ENCODE data around the gene RET. TPM values are rescaled to one million over a fixed set of nuclear protein-coding genes. Genes with fewer than 3 reads are reported as not detected.

The RET gene
- total and polyA plus RNA-seq, 2 donors from 2014 or later, result 1.1 to 3.1 TPM

DNA sequence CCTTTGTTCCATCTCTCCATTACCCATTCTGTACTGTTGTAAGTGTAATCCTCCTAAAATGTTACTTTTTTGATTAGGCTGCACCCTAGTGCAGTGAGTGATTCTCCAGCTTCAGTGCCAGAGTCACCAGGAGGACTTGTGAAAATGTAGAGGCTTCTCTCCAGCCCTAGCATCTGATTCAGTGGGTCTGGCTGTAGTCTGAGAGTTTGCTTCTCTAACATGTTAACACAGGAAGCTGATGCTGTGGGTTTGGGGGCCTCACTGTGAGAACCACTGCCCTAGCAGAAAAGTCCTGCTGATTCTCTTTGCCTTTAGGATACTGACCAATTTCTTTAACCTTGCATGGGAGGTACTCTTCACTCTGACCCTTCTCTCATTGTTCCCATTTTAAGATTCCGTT lies 85.7 kb downstream of the RET start:
- no peak for FAIRE-seq
- no peaks in the 10 kb centered on the region for H3K27me3 ChIP-seq (ENCODE audit: control insufficient read depth, insufficient read depth, low read length)
- peaks cover 0 to 3% (median 0%) of the 10 kb centered on the region in 3 donors for H3K4me1 ChIP-seq (ENCODE audit: control insufficient read depth in 2 of 3, insufficient read depth in 2 of 3, low read depth in 1 of 3, low read length in 3 of 3)
- H3K4me3 ChIP-seq (ENCODE audit: low read length in 3 of 3), result no peak overlapping the region
- intact Hi-C loops (cut with DNase I), result no loop called here
- TF ChIP-seq, protein P1, sequence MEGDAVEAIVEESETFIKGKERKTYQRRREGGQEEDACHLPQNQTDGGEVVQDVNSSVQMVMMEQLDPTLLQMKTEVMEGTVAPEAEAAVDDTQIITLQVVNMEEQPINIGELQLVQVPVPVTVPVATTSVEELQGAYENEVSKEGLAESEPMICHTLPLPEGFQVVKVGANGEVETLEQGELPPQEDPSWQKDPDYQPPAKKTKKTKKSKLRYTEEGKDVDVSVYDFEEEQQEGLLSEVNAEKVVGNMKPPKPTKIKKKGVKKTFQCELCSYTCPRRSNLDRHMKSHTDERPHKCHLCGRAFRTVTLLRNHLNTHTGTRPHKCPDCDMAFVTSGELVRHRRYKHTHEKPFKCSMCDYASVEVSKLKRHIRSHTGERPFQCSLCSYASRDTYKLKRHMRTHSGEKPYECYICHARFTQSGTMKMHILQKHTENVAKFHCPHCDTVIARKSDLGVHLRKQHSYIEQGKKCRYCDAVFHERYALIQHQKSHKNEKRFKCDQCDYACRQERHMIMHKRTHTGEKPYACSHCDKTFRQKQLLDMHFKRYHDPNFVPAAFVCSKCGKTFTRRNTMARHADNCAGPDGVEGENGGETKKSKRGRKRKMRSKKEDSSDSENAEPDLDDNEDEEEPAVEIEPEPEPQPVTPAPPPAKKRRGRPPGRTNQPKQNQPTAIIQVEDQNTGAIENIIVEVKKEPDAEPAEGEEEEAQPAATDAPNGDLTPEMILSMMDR (IDR thresholded peaks at IDR 0.05; ENCODE audit: borderline replicate concordance, extremely low read depth, insufficient read depth), result no peak
- no peak overlapping the region for H3K27ac ChIP-seq (ENCODE audit: low read depth in 2 of 2, low read length in 2 of 2)
- no peak overlapping the region for H3K9ac ChIP-seq (ENCODE audit: low read length in 3 of 3)
- H3K36me3 ChIP-seq (ENCODE audit: control insufficient read depth in 2 of 3, insufficient read depth in 3 of 3, low read length in 3 of 3), result peaks cover 0 to 2% (median 0%) of the 10 kb centered on the region in 3 donors
- no peaks in the 10 kb centered on the region for H3K9me3 ChIP-seq (ENCODE audit: control insufficient read depth in 2 of 3, insufficient read depth in 1 of 3, low read length in 3 of 3)
- no peak for DNase-seq

DNA sequence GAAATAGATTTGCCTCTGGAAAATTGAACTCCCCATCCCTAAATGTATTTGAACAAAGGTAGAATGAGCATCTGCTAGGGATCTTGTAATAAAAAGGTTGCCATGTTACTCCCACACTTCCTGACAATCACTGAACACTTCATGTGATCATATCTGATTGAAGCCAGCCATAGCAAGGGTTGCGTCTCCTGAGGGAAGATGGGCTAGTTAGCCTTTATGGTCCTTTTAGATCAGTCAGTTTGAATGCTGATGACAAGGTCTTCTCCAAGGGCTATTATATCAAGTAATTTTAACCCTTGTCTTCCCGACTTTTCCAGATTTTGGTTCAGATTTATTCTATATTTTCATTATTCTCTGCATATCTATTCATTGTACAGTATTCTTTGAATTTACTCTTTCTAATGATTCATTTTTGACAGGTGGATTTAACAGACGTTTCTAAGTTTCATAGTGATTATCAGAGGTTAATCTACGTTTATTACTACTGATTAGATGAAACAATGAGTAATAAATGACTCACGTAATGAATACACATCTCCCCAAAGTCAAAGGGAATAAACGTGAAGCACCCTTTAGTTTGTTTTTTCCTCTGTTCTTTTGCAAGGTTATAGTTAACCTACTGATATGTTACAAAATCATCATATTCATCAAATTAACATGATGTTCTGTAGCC lies 89.5 kb downstream of the RET start:
- DNase-seq, result no peak
- Histone ChIP-seq H3K36me3 (ENCODE audit: control insufficient read depth in 2 of 3, insufficient read depth in 3 of 3, low read length in 3 of 3) (peaks cover 0 to 2% (median 0%) of the 10 kb centered on the region in 3 donors), H3K9ac (ENCODE audit: low read length in 3 of 3) (no peak overlapping the region), H3K4me3 (ENCODE audit: low read length in 3 of 3) (no peak overlapping the region), H3K27ac (ENCODE audit: low read depth in 2 of 2, low read length in 2 of 2) (no peak overlapping the region), H3K4me1 (ENCODE audit: control insufficient read depth in 2 of 3, insufficient read depth in 2 of 3, low read depth in 1 of 3, low read length in 3 of 3) (no peaks in the 10 kb centered on the region), H3K27me3 (ENCODE audit: control insufficient read depth, insufficient read depth, low read length) (no peaks in the 10 kb centered on the region), H3K9me3 (ENCODE audit: control insufficient read depth in 2 of 3, insufficient read depth in 1 of 3, low read length in 3 of 3) (no peaks in the 10 kb centered on the region)
- FAIRE-seq, result no peak
- intact Hi-C loops (cut with DNase I), result no loop called here
- TF ChIP-seq, protein P1 (IDR thresholded peaks at IDR 0.05; ENCODE audit: borderline replicate concordance, extremely low read depth, insufficient read depth), result no peak

DNA sequence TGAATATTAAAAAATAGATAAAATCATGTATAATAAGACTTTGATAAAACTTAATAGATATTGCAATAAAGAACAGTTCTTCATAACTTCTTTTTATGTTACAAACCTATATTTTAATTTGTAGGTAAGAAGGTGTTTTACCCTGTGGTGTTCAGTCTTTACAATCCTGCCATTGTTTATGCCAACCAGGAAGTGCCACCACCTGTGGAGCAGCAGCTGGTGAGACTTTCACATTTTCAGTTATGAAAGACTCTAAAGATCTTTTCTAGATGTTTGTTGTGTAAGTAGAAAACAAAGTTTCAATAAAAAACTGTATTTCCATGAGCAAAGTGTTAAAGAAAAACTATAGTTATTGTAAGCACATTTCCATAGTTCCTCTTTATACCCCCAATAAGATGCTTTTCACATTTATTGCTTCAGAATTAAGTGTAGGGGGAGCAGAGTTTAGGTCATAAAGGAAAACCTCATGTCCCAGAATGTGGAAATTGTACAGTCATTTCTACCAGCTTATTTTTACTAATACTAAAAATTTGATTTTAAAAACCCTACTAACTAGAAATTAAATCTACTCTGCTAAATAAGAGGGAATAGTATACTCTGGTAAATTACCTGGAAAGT lies 90.1 kb downstream of the RET start:
- intact Hi-C loops (cut with DNase I), result no loop called here
- no peaks in the 10 kb centered on the region for H3K27me3 ChIP-seq (ENCODE audit: control insufficient read depth, insufficient read depth, low read length)
- H3K36me3 ChIP-seq (ENCODE audit: control insufficient read depth in 2 of 3, insufficient read depth in 3 of 3, low read length in 3 of 3), result peaks cover 0 to 2% (median 0%) of the 10 kb centered on the region in 3 donors
- H3K27ac ChIP-seq (ENCODE audit: low read depth in 2 of 2, low read length in 2 of 2), result no peak overlapping the region
- no peak overlapping the region for H3K9ac ChIP-seq (ENCODE audit: low read length in 3 of 3)
- FAIRE-seq, result no peak
- no peak overlapping the region for H3K4me3 ChIP-seq (ENCODE audit: low read length in 3 of 3)
- H3K9me3 ChIP-seq (ENCODE audit: control insufficient read depth in 2 of 3, insufficient read depth in 1 of 3, low read length in 3 of 3), result no peaks in the 10 kb centered on the region
- H3K4me1 ChIP-seq (ENCODE audit: control insufficient read depth in 2 of 3, insufficient read depth in 2 of 3, low read depth in 1 of 3, low read length in 3 of 3), result no peaks in the 10 kb centered on the region
- TF ChIP-seq, protein P1 (IDR thresholded peaks at IDR 0.05; ENCODE audit: borderline replicate concordance, extremely low read depth, insufficient read depth), result no peak
- DNase-seq, result no peak
